ENCODE data around the gene GRM5. TPM values are rescaled to one million over a fixed set of nuclear protein-coding genes. Genes with fewer than 3 reads are reported as not detected.
A peak's percentile ranks its signal among the peaks of the same experiment; 100 is the strongest.
"Not testable (repeated sequence)": the region's sequence is repeated elsewhere in the genome, so short reads cannot be mapped to it uniquely, and the experiment has no call there.

GRM5 gene
- total RNA-seq (2014; rRNA removed) = not detected in 2 replicates
- Bru-seq, nascent RNA = percentile 7 among the genes with signal in this experiment
- percentile 2 among the genes with signal in this experiment for BruChase-seq, experiment 1, labeled RNA remaining after a 6-hour chase
- BruChase-seq, experiment 2, labeled RNA remaining after a 2-hour chase = percentile 4 among the genes with signal in this experiment
- long read RNA-seq = 0 reads

- BruUV-seq (replicated peaks); H3K4me3 ChIP-seq (ENCODE audit: low read length); H3K36me3 ChIP-seq (ENCODE audit: low read depth, low read length); H3K9me2 ChIP-seq (replicated peaks; ENCODE audit: low read length); H3F3A ChIP-seq (ENCODE audit: low read length, unreplicated experiment); H3K9ac ChIP-seq (ENCODE audit: low read length); H2AFZ ChIP-seq (ENCODE audit: low read length); POLR2A ChIA-PET (ENCODE audit: unreplicated experiment); DNase-seq; ATAC-seq; intact Hi-C loops (cut with micrococcal nuclease); H3K4me2 ChIP-seq (ENCODE audit: low read length); H3K4me1 ChIP-seq (ENCODE audit: insufficient read depth, low read length); H3K79me2 ChIP-seq (ENCODE audit: low read length); H3K9me3 ChIP-seq (ENCODE audit: low read length); H3K27ac ChIP-seq (ENCODE audit: low read length); H3K27me3 ChIP-seq (ENCODE audit: low read length); H4K20me1 ChIP-seq (ENCODE audit: low read length); CTCF ChIA-PET: not testable (repeated sequence)
Observed at GRCh38 chr11:89065651-89066201, at the start of gene GRM5. GRM5 (minus strand) TSS chr11:89065982; CDS start chr11:89047872, 18,110 bp downstream.

GRCh38 chr11:89097956-89098355 lies 32.2 kb upstream of the GRM5 start:
- H4K20me1 ChIP-seq (ENCODE audit: low read length); H3K9me3 ChIP-seq (ENCODE audit: low read length); H3K4me1 ChIP-seq (ENCODE audit: insufficient read depth, low read length); H3K27ac ChIP-seq (ENCODE audit: low read length); H3K36me3 ChIP-seq (ENCODE audit: low read depth, low read length); H3K4me2 ChIP-seq (ENCODE audit: low read length); H3K9ac ChIP-seq (ENCODE audit: low read length); BruUV-seq (replicated peaks); POLR2A ChIA-PET (ENCODE audit: unreplicated experiment); H3K9me2 ChIP-seq (replicated peaks; ENCODE audit: low read length); H3K27me3 ChIP-seq (ENCODE audit: low read length); H3K4me3 ChIP-seq (ENCODE audit: low read length); H3F3A ChIP-seq (ENCODE audit: low read length, unreplicated experiment); H2AFZ ChIP-seq (ENCODE audit: low read length); H3K79me2 ChIP-seq (ENCODE audit: low read length); CTCF ChIA-PET: not testable (repeated sequence)
- intact Hi-C loops (cut with micrococcal nuclease) = loop anchor here (5.0 to 10.0 kb wide), 3 partner anchors 163 to 517 kb away; no protein-coding TSS in a partner anchor
- DNase-seq = peak; percentile 57
- peak; percentile 69 for TF ChIP-seq CTCF (conservative IDR thresholded peaks at IDR 0.05; ENCODE audit: low read depth, low read length)
- peak; percentile 67 for ATAC-seq

GRCh38 chr11:89093806-89094205 lies 28.0 kb upstream of the GRM5 start:
- peak; percentile 57 for ATAC-seq
- BruUV-seq (replicated peaks); H4K20me1 ChIP-seq (ENCODE audit: low read length); H3K79me2 ChIP-seq (ENCODE audit: low read length); H3K9ac ChIP-seq (ENCODE audit: low read length); CTCF ChIA-PET; POLR2A ChIA-PET (ENCODE audit: unreplicated experiment); H3K4me1 ChIP-seq (ENCODE audit: insufficient read depth, low read length); H3K9me2 ChIP-seq (replicated peaks; ENCODE audit: low read length); H3K27ac ChIP-seq (ENCODE audit: low read length); H2AFZ ChIP-seq (ENCODE audit: low read length); H3K4me3 ChIP-seq (ENCODE audit: low read length); H3K4me2 ChIP-seq (ENCODE audit: low read length); H3K36me3 ChIP-seq (ENCODE audit: low read depth, low read length); H3K27me3 ChIP-seq (ENCODE audit: low read length); H3F3A ChIP-seq (ENCODE audit: low read length, unreplicated experiment); DNase-seq; H3K9me3 ChIP-seq (ENCODE audit: low read length): not testable (repeated sequence)
- intact Hi-C loops (cut with micrococcal nuclease) = loop anchor here (10.0 kb wide), 2 partner anchors 159 to 521 kb away; no protein-coding TSS in a partner anchor

GRCh38 chr11:89084951-89085350 lies 19.2 kb upstream of the GRM5 start:
- ATAC-seq; DNase-seq; H2AFZ ChIP-seq (ENCODE audit: low read length); BruUV-seq (replicated peaks); H3K9me3 ChIP-seq (ENCODE audit: low read length); H3K4me3 ChIP-seq (ENCODE audit: low read length); H3F3A ChIP-seq (ENCODE audit: low read length, unreplicated experiment); H3K79me2 ChIP-seq (ENCODE audit: low read length); H3K36me3 ChIP-seq (ENCODE audit: low read depth, low read length); H3K4me1 ChIP-seq (ENCODE audit: insufficient read depth, low read length); POLR2A ChIA-PET (ENCODE audit: unreplicated experiment); H3K4me2 ChIP-seq (ENCODE audit: low read length); H3K27ac ChIP-seq (ENCODE audit: low read length); H3K27me3 ChIP-seq (ENCODE audit: low read length); H3K9me2 ChIP-seq (replicated peaks; ENCODE audit: low read length); intact Hi-C loops (cut with micrococcal nuclease); H4K20me1 ChIP-seq (ENCODE audit: low read length); H3K9ac ChIP-seq (ENCODE audit: low read length); CTCF ChIA-PET: not testable (repeated sequence)

- H3K9ac ChIP-seq (ENCODE audit: low read length); H3K4me2 ChIP-seq (ENCODE audit: low read length); intact Hi-C loops (cut with micrococcal nuclease); H3K9me3 ChIP-seq (ENCODE audit: low read length); H3K4me1 ChIP-seq (ENCODE audit: insufficient read depth, low read length); H3K4me3 ChIP-seq (ENCODE audit: low read length); BruUV-seq (replicated peaks); H3K27ac ChIP-seq (ENCODE audit: low read length); ATAC-seq; H3K36me3 ChIP-seq (ENCODE audit: low read depth, low read length); CTCF ChIA-PET; H3K27me3 ChIP-seq (ENCODE audit: low read length); POLR2A ChIA-PET (ENCODE audit: unreplicated experiment); DNase-seq; H3K79me2 ChIP-seq (ENCODE audit: low read length); H4K20me1 ChIP-seq (ENCODE audit: low read length); H2AFZ ChIP-seq (ENCODE audit: low read length); H3K9me2 ChIP-seq (replicated peaks; ENCODE audit: low read length); H3F3A ChIP-seq (ENCODE audit: low read length, unreplicated experiment): not testable (repeated sequence)
Observed at GRCh38 chr11:89070911-89071310, 5.1 kb upstream of the GRM5 start.

All from PC-3 (cell line).